GM10266 (cell line): ENCODE measurements around the gene ESR1.
"Not testable (repeated sequence)": the region's sequence is repeated elsewhere in the genome, so short reads cannot be mapped to it uniquely, and the experiment has no call there.

Source experiments
- DNase-seq: peaks from one replicate; pipeline ENCODE4 v3.0.0; 2012; ENCODE audit errors: extremely low spot score
- TF ChIP-seq, protein P1 (sequence below): IDR thresholded peaks from 2 replicates; pipeline ENCODE4 v1.5.1; 2012; ENCODE audit warnings: mild to moderate bottlenecking, low read depth; ENCODE audit not compliant: control insufficient read depth, insufficient read depth; ENCODE audit errors: missing control alignments

The ESR1 gene

DNA sequence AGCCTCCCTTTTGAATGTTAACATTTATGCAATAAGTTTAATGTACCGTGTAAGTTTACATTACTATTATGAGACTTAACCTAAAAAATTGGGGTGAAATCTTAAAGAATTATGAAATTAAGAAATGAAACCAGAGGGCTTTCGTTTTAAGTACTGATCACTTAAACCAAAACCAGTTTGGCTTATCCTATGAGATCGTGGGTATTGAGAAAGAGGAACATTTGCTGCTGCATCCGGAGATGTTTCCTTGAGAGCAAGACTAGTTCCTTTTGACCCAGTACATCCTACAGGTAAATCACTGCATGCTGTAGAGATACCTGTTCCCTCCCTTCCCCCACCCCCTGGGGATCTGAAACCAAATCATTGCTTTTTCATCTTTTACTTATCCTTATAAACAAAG lies 201.3 kb downstream of the ESR1 start:
- DNase-seq, result no peak
- TF ChIP-seq, protein P1, sequence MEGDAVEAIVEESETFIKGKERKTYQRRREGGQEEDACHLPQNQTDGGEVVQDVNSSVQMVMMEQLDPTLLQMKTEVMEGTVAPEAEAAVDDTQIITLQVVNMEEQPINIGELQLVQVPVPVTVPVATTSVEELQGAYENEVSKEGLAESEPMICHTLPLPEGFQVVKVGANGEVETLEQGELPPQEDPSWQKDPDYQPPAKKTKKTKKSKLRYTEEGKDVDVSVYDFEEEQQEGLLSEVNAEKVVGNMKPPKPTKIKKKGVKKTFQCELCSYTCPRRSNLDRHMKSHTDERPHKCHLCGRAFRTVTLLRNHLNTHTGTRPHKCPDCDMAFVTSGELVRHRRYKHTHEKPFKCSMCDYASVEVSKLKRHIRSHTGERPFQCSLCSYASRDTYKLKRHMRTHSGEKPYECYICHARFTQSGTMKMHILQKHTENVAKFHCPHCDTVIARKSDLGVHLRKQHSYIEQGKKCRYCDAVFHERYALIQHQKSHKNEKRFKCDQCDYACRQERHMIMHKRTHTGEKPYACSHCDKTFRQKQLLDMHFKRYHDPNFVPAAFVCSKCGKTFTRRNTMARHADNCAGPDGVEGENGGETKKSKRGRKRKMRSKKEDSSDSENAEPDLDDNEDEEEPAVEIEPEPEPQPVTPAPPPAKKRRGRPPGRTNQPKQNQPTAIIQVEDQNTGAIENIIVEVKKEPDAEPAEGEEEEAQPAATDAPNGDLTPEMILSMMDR, result no peak

DNA sequence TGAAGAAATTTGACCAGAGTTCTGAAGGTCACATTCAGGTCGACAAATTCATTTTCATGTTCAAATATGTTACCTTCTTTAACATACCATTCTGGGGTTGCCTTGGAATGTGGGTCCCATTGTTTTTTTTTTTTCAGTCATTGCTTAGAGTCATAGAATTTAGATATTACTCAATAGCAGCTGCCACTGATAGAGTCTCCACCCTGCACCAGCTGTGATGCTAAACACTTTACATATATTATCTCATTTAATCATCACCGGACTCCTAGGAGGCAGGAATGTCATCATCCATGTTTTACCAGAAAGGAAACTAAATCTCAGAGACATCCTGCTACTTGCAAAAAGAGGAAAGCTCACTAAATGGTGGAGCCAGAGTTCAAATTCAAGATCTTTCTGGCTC lies 204.7 kb downstream of the ESR1 start:
- no peak for DNase-seq
- TF ChIP-seq, protein P1, result no peak

DNA sequence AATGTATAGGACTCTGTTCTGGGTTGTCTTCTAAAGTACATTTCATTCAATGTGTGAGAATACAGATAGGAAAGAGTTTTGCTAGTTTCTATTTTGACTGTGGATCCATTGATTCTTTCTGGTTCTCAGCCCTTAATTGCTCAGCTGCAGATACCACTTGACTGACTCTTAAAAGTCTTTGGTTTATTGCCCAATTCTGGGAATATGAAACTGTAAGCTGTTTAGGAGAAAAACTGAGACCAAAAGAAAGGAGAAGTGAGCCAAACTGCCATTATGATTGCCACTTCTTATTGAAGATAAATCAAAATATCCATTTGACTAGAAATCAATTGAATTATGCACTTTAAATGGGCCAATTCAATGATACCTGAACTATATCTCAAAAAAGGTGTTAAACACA lies 211.4 kb downstream of the ESR1 start:
- DNase-seq, result no peak
- TF ChIP-seq, protein P1, result no peak

DNA sequence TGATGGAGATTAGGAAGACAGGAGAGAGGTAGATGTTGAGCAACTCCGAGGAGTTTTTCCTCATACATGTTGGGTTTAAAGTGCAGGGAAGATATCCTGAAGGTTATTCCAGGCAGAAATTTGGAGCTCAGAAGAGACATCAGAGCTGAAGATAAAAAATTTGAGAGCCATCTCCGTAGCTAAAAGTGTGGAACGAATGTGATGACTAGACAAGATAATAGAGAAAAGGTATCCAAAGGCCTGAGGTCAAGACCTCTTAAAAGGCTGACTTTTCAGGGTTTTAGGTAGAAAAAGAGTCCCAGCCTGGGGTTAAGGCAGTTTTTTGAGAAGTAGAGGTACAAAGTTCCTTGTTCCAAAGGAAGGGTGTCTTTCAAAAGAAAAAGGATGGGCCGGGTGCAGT lies 214.8 kb downstream of the ESR1 start:
- TF ChIP-seq, protein P1, result no peak
- DNase-seq, result no peak

DNA sequence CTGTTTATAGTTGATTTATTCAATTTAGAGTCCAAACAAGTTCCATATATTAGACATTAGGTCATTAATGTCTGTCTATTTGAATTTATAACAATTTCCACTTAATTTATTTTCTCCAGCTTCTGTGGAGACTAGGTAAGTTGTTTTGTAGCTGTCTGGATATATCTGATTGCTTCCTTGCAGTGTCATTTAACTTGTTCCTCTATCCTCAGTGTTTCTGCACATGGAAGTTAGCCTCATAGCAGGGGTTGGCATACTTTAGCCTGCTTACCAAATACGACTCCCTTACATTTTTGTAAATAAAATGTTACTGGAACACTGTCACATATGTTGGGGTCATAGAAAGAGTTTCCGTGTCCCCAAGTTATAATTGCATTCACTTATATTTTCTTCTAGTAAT lies 216.1 kb downstream of the ESR1 start:
- TF ChIP-seq, protein P1, result no peak
- no peak for DNase-seq

DNA sequence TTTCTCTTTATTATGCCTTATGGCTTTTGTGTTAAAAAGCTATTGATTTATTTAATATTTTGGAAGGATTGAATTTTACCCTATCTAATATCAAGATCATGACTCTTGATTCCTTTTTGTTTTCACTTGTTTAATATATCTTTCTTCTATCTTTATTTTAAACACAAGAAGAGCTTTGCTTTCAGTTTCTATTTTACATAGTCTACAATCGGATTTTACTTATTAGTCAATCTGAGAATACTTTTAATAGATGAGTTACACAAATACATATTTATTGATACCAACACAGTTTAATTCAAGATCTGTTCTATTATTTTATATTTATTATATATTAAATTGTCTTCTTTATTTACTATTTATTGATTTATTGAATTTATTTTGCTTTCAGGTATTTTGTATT lies 218.8 kb downstream of the ESR1 start:
- peak; percentile 5 for DNase-seq
- TF ChIP-seq, protein P1, result no peak

DNA sequence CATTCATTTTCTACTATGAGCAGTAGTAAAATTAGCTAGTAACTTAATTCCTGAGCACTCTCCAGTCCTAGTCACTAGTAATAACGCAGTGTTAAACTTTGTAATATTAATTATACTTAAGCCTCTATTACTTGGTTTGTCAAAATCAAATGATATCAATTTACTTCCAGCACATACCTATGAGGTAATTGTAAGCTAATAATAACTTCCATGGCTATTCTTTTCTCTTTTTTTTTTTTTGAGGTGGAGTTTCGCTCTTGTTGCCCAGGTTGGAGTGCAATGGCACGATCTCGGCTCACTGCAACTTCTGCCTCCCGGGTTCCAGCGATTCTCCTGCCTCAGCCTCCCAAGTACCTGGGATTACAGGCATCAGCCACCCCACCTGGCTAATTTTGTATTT lies 219.3 kb downstream of the ESR1 start:
- DNase-seq, result not testable (repeated sequence)

DNA sequence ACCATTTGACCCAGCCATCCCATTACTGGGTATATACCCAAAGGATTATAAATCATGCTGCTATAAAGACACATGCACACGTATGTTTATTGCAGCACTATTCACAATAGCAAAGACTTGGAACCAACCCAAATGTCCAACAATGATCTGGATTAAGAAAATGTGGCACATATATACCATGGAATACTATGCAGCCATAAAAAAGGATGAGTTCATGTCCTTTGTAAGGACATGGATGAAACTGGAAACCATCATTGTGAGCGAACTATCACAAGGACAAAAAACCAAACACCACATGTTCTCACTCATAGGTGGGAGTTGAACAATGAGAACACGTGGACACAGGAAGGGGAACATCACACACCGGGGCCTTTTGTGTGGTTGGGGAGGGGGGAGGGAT lies 226.3 kb downstream of the ESR1 start:
- not testable (repeated sequence) for DNase-seq

DNA sequence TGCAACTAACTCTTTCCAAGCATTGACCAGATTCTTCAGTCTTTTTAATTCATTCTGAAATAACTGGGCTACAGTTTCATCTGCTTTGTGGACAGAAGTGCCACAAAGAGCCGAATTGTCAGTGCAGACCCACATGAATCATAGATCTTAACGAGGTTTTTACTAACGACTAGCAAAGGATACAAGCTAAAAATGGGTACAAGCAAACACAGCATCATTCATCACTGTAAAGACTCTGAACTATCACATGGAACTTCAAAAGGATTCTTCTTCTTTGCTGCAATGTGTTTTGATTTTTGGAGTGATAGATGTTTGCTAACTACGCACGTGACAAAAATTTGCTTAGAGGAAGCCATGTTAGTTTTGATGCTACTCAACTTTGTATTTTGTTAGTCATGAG lies 227.1 kb downstream of the ESR1 start:
- TF ChIP-seq, protein P1, result no peak
- DNase-seq, result no peak
